SU-DHL-6 (cell line): Measurements from ENCODE around the gene PDE1C.

Experiments
- H2AFZ ChIP-seq: fragments of 200-600 bp; sonication (generic); 2 replicates; pipeline ENCODE4 v1.6.1; 2014; ENCODE audit warnings: low read depth, mild to moderate bottlenecking, moderate library complexity, mixed read lengths, antibody characterized with exemption, low read length; ENCODE audit not compliant: severe bottlenecking
- H3F3A ChIP-seq: fragments of 200-600 bp; shearing (Covaris generic); 2 replicates; pipeline ENCODE4 v1.6.0; 2016; ENCODE audit warnings: antibody characterized with exemption, mild to moderate bottlenecking; ENCODE audit not compliant: insufficient read depth
- H3K27ac ChIP-seq: fragments of 200-600 bp; sonication (generic); 2 replicates; pipeline ENCODE4 v1.5.1; 2016; ENCODE audit warnings: low read depth, mild to moderate bottlenecking, low read length, moderate library complexity, mixed read lengths
- H3K27me3 ChIP-seq: fragments of 200-600 bp; sonication (generic), shearing (Covaris generic); 2 replicates; pipeline ENCODE4 v1.6.0; 2014; ENCODE audit warnings: mild to moderate bottlenecking, low read length
- H3K36me3 ChIP-seq: fragments of 200-600 bp; sonication (generic); 2 replicates; pipeline ENCODE4 v1.6.1; 2014; ENCODE audit warnings: mild to moderate bottlenecking, low read length, mixed read lengths
- H3K4me2 ChIP-seq: fragments of 300-600, 200-600 bp; shearing (Covaris generic), sonication (generic); 2 replicates; pipeline ENCODE4 v1.6.0; 2014; ENCODE audit warnings: low read length, low read depth, mild to moderate bottlenecking; ENCODE audit not compliant: poor library complexity, severe bottlenecking
- H3K4me3 ChIP-seq: fragments of 200-600 bp; sonication (generic); 2 replicates; pipeline ENCODE4 v1.5.1; 2014; ENCODE audit warnings: antibody characterized with exemption, low read length, mild to moderate bottlenecking, mixed read lengths; ENCODE audit not compliant: insufficient read depth, poor library complexity, severe bottlenecking
- H3K79me2 ChIP-seq: fragments of 200-600 bp; sonication (generic); 2 replicates; pipeline ENCODE4 v1.6.1; 2014; ENCODE audit warnings: mild to moderate bottlenecking, low read length, moderate library complexity; ENCODE audit not compliant: insufficient read depth
- H3K9ac ChIP-seq: fragments of 200-600 bp; sonication (generic); 2 replicates; pipeline ENCODE4 v1.7.0; 2014; ENCODE audit warnings: mild to moderate bottlenecking, low read length
- H3K9me2 ChIP-seq: fragments of 200-600 bp; sonication (generic); replicated peaks from 2 replicates; pipeline ENCODE4 v1.6.1; 2014; ENCODE audit warnings: low read length; ENCODE audit not compliant: insufficient read depth
- H3K9me3 ChIP-seq: fragments of 200-600 bp; sonication (generic); 2 replicates; pipeline ENCODE4 v1.6.1; 2014; ENCODE audit warnings: low read length, mixed read lengths; ENCODE audit not compliant: insufficient read depth
- H4K20me1 ChIP-seq: fragments of 200-600 bp; sonication (generic); 2 replicates; pipeline ENCODE4 v1.6.1; 2014; ENCODE audit warnings: low read depth, mild to moderate bottlenecking, antibody characterized with exemption, low read length, moderate library complexity, mixed read lengths
- EZH2phosphoT487 ChIP-seq: fragments of 200-600 bp; sonication (generic), shearing (Covaris generic); conservative IDR thresholded peaks from 2 replicates; pipeline ENCODE4 v1.6.1; 2018; ENCODE audit warnings: mild to moderate bottlenecking, antibody characterized with exemption, low read length, moderate library complexity, mixed read lengths
- TF ChIP-seq, protein P1 (sequence below): fragments of 200-600 bp; sonication (generic); IDR thresholded peaks from one replicate; pipeline ENCODE4 v1.5.1; 2017; ENCODE audit warnings: antibody characterized with exemption, mild to moderate bottlenecking, low read length, moderate library complexity; ENCODE audit not compliant: insufficient read depth, poor library complexity, severe bottlenecking

PDE1C gene

DNA sequence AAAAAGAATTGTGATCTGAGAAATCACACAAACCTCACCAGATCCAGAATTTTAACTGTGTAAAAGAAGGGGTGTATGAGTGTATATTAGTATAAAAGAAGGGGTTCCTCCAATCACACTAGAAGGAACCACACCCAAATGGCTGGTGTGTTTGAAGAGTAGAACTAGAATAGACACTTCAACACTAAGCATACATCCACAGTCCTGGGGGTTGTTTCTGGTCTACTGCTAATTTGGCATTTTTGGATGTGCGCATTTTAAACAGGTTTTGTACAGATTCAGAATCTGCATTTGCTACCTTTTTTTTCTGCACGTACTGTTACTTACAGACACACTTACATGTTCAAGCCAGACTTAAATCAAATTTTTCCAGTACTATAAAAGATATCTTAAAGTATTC lies 64.6 kb downstream of the PDE1C start:
- Histone ChIP-seq H3K27ac (no peak overlapping the region), H3K4me2 (no peak overlapping the region), H2AFZ (no peak overlapping the region), H3K27me3 (no peaks in the 10 kb centered on the region), H4K20me1 (no peaks in the 10 kb centered on the region), H3K4me3 (no peak overlapping the region), H3K79me2 (no peaks in the 10 kb centered on the region), H3F3A (no peaks in the 10 kb centered on the region), H3K9me2 (no peaks in the 10 kb centered on the region), H3K36me3 (no peaks in the 10 kb centered on the region), H3K9ac (no peak overlapping the region), H3K9me3 (peaks cover 10% of the 10 kb centered on the region)
- no peak for TF ChIP-seq EZH2phosphoT487

DNA sequence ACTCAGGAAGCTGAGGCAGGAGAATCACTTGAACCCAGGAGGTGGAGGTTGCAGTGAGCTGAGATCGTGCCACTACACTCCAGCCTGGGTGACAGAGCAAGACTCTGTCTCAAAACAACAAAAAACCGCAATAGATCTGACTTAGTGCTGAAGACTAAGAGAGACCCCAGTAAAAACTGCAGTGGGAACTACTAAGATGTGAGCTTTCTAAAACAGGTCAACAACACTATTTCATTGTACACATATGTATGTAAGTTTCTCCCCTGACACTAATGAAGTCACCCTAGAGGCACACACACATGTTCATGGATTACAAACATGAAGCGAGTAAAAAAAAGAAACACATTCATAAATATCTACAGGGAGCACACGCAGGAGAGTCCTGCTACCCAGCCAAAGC lies 68.3 kb downstream of the PDE1C start:
- H3F3A ChIP-seq = no peaks in the 10 kb centered on the region
- H3K36me3 ChIP-seq = no peaks in the 10 kb centered on the region
- H3K27ac ChIP-seq = no peak overlapping the region
- no peaks in the 10 kb centered on the region for H3K79me2 ChIP-seq
- H3K27me3 ChIP-seq = no peaks in the 10 kb centered on the region
- TF ChIP-seq EZH2phosphoT487 = no peak
- TF ChIP-seq, protein P1, sequence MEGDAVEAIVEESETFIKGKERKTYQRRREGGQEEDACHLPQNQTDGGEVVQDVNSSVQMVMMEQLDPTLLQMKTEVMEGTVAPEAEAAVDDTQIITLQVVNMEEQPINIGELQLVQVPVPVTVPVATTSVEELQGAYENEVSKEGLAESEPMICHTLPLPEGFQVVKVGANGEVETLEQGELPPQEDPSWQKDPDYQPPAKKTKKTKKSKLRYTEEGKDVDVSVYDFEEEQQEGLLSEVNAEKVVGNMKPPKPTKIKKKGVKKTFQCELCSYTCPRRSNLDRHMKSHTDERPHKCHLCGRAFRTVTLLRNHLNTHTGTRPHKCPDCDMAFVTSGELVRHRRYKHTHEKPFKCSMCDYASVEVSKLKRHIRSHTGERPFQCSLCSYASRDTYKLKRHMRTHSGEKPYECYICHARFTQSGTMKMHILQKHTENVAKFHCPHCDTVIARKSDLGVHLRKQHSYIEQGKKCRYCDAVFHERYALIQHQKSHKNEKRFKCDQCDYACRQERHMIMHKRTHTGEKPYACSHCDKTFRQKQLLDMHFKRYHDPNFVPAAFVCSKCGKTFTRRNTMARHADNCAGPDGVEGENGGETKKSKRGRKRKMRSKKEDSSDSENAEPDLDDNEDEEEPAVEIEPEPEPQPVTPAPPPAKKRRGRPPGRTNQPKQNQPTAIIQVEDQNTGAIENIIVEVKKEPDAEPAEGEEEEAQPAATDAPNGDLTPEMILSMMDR = no peak
- no peak overlapping the region for H2AFZ ChIP-seq
- H3K4me3 ChIP-seq = no peak overlapping the region
- H3K9me2 ChIP-seq = no peaks in the 10 kb centered on the region
- H4K20me1 ChIP-seq = no peaks in the 10 kb centered on the region
- no peak overlapping the region for H3K4me2 ChIP-seq
- peaks cover 10% of the 10 kb centered on the region for H3K9me3 ChIP-seq
- H3K9ac ChIP-seq = no peak overlapping the region

DNA sequence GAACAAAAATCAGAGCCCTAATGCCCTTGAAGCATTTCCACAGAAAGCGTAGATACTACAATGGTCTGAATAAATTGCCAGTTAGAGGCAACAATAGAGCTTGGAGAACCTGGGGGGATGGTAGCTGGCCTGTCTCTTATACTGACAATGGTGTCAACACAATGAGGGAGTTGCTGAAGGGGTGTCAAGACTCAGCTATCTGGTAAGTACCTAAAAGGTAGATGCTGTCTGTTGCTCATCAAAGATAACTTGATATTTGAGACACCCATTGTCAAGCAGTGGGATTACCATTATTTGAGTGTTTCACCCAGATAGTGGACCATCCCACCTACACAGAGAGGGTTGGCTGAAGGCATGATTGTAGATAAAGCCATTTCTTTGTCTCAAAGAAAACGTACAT lies 72.8 kb downstream of the PDE1C start:
- Histone ChIP-seq H3K9ac (no peak overlapping the region), H3K4me2 (no peak overlapping the region), H2AFZ (no peak overlapping the region), H3K9me2 (no peaks in the 10 kb centered on the region), H3K27ac (no peak overlapping the region), H3K79me2 (no peaks in the 10 kb centered on the region), H3F3A (no peaks in the 10 kb centered on the region), H3K9me3 (peaks cover 10% of the 10 kb centered on the region), H3K27me3 (no peaks in the 10 kb centered on the region), H3K36me3 (no peaks in the 10 kb centered on the region), H3K4me3 (no peak overlapping the region), H4K20me1 (no peaks in the 10 kb centered on the region)
- TF ChIP-seq, protein P1 = no peak
- TF ChIP-seq EZH2phosphoT487 = no peak

DNA sequence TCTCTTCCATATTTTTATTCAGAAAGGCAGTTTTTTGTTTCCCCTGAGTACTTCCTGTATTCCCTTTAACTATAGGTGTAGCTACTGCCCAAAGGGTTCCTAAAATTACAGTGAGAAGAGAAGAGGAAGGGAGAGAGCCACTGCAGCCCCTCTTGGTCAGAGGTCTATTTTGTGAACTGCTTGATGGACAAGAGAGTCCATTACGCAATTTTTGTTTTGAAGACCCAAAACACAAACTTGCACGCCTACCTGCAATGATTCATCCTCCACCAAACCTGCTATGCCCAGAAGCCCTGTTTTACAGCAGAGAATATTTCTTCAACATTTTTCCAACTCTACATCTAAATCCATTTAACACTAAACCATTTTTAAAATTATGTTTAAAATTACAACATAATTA lies 75.1 kb downstream of the PDE1C start:
- Histone ChIP-seq H3K9me3 (no peaks in the 10 kb centered on the region), H3K36me3 (no peaks in the 10 kb centered on the region), H3K9ac (no peak overlapping the region), H3K27me3 (no peaks in the 10 kb centered on the region), H3K27ac (no peak overlapping the region), H2AFZ (no peak overlapping the region), H3K4me3 (no peak overlapping the region), H3K79me2 (no peaks in the 10 kb centered on the region), H4K20me1 (no peaks in the 10 kb centered on the region), H3K9me2 (no peaks in the 10 kb centered on the region), H3F3A (no peaks in the 10 kb centered on the region), H3K4me2 (no peak overlapping the region)
- no peak for TF ChIP-seq EZH2phosphoT487
- TF ChIP-seq, protein P1 = no peak
